A204.1 (cell line): ENCODE measurements around the gene PLEKHS1.
A peak's percentile ranks its signal among the peaks of the same experiment; 100 is the strongest.
"Not testable (repeated sequence)": the region's sequence is repeated elsewhere in the genome, so short reads cannot be mapped to it uniquely, and the experiment has no call there.

Experiments used
- FAIRE-seq: peaks from 2 replicates; lab custom pipeline; 2012; peaks lifted over from hg19 to GRCh38; lab: Jason Lieb, UNC

The PLEKHS1 gene

GRCh38 chr10:113742466-113742865, 9.0 kb upstream of the PLEKHS1 start:
- FAIRE-seq = no peak

GRCh38 chr10:113743594-113743993, 7.9 kb upstream of the PLEKHS1 start:
- no peak for FAIRE-seq

DNA sequence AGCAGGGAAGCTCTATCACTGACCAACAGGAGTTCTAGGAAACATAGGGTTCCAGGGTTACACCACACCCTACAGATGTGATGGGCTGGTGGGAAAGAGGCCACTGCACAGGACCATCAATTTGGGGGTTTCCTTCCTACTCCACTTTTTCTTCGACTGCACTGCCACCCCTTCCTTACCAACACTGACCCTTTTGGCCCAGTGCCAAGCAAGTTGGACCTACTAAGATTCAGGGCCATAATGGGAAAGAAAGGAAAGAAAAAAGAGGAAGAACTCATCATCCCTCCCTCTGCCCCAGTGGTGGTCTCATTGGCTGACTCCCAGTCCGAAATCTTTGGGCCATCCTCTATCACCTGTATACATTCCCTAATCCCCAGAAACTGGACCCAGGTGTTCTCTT, 6.1 kb upstream of the PLEKHS1 start:
- no peak for FAIRE-seq

- FAIRE-seq = no peak
These were observed 5.1 kb upstream of the PLEKHS1 start for GRCh38 chr10:113746217-113746957.

- FAIRE-seq = no peak
These were observed 1.1 kb downstream of the PLEKHS1 start for GRCh38 chr10:113752553-113752952.

DNA sequence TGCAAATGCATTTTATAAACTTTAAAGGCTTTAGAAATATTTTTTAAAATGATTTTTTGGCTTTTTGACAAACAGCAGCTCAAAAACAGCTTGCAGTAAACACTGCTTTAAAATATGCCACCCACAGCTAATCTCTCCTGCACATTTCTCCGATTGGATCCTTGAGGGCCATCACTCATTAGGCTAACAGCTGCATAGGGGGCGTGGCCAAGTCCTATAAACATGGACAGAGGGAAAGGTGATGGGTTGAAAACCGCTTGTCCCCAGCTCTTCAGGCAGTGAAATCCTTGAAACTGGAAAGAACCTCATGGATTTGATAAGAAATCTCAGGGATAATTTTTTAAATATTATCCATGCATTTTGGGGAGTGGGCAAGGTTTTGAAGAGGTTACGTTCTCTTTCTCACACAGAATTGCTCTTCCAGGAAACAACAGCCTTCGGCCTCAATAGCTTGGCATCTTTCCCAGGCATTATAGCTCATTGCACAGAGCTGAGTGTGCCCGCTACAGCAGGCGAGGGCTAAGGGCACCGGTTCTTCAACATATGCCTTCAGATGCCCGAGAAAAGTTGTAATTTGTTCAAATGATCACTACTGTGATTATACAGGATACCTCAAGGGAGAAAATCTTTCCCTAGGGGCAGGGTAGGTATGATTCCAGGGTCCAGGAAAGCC, 1.7 kb downstream of the PLEKHS1 start:
- no peak for FAIRE-seq

DNA sequence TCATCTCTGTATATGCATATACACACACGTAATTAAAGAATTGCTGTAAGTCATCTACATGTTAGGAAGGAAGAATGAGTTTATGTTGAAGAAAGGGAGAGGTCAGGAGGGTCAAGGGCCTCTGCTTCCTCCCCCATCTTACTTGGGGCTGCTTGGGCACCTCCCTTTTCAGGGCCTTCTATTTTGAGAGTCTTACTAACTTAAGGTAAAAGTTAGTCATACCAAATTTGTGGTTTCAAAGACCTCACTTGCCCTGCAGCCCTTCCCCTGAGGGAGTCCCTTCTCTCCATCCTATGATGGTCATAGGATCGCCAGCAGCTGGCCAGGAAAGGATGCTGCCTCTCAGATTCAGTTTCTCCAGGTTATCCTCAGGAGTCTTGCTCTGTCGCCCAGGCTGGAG, 2.6 kb downstream of the PLEKHS1 start:
- no peak for FAIRE-seq

DNA sequence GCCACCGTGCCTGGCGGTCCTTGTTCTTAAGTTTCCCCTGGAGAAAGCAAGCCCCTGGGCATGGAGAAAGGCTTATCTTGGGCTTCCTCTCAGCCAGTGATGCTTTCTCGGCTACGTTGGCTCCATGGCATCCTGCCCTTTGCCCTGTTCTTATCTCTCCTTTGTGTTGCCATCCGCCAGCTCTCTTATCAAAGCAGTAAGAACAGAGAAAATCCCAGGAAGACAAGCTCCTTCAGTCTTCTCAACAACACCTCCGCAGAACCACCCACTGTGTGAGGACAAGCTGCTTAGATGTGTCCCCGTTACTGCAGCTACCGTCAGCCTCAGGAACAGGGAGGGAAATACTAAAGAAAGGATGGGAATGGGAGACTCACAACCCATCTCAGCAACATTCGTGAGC, 3.3 kb downstream of the PLEKHS1 start:
- FAIRE-seq = no peak

GRCh38 chr10:113756940-113757543, 5.6 kb downstream of the PLEKHS1 start:
- FAIRE-seq = no peak

GRCh38 chr10:113762083-113762482, 10.6 kb downstream of the PLEKHS1 start:
- FAIRE-seq = peak; percentile 29

GRCh38 chr10:113764582-113764981, 13.1 kb downstream of the PLEKHS1 start:
- FAIRE-seq = no peak

GRCh38 chr10:113765910-113766309, 14.4 kb downstream of the PLEKHS1 start:
- FAIRE-seq = no peak

- FAIRE-seq = no peak
These were observed 15.7 kb downstream of the PLEKHS1 start for GRCh38 chr10:113767222-113767621.

- no peak for FAIRE-seq
These were observed 18.9 kb downstream of the PLEKHS1 start for GRCh38 chr10:113770346-113770745.

DNA sequence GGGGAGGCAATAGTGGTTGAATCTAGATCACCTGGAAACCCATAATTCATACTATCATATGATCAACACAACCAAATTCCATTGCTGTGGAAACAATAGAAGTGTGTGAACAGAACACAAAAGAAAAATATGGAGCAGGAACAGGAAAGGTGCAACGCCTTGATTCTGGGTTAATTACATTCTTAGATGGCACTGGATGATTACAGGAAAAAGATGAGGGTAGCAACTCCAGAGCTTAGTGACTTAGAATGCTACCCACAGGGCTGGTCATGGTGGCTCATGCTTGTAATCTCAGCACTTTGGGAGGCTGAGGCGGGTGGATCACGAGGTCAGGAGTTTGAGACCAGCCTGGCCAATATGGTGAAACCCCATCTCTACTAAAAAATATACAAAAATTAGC, 19.6 kb downstream of the PLEKHS1 start:
- not testable (repeated sequence) for FAIRE-seq

DNA sequence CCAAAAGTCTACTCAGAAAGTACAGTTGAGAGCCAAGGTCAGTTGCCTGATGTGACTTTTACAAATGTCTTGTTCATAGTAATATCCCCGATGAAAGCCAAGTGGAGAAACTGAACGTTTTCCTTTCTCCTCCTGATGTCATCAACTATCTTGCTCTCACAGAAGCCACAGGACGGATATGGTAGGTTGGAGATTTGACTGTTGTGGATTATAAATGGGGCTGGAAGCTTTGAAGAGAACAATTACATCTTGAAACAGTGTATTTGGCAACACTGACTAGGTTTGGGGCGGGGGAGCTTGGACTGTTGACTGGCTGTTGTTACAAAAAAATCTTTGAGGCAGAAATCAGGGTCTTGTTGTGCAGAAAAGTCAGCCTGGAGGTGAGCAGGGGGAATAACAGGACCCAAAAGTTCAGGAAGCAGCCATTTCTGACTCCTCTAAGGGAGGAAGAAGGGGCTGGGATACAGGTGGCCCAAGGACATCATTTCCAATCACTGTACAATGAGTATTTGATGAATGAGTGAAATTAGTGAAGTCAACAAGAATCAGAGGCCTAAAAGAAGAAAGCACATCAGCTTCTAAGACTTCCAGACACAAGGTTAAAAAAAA, 24.3 kb downstream of the PLEKHS1 start:
- FAIRE-seq = no peak

DNA sequence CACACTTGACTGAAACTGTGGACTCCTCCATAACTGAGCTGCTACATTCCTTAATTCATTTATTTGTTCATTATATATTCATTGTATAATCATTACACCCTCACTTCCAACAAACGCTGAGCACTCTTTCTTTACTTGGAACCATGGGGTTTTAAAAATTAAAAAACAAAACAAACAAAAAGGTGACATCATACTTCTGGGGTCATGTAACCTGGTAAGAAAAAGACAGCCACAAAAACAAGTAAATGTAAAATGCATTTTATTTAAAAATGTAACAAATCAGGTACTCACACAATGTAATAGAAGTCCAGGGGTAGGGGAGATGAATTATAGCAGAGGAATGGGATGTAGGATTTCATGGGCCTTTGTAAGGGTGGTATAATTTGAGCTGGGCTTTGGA, 25.1 kb downstream of the PLEKHS1 start:
- no peak for FAIRE-seq

GRCh38 chr10:113780681-113781250, 29.3 kb downstream of the PLEKHS1 start:
- no peak for FAIRE-seq

- FAIRE-seq = no peak
These were observed 30.9 kb downstream of the PLEKHS1 start for GRCh38 chr10:113782367-113782766.

DNA sequence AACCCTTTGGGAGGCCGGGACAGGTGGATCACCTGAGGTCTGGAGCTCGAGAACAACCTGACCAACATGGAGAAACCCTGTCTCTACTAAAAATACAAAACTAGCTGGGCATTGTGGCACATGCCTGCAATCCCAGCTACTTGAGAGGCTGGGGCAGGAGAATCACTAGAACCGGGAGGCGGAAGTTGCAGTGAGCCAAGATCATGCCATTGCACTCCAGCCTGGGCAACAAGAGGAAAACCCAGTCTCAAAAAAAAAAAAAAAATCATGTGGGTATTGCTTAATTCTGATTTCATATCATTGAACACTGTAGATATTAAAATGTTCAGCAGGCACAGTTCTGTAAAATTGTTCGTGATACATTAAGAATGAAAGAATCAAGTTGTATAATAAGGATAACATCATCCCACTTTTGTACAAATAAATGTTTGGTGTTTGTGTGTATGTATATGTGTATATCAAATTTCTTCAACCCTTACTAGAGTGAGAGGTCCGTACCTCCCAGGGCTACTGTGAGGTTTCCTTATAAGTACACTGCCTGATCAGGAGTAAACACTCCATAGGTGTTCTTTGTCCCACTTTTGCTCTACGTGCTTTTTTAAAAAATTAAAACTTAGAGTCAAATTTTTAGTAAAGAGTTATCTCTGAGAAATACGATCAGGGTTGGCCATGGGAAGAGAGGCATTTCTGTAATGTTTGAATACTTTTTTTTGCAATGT, 31.7 kb downstream of the PLEKHS1 start:
- no peak for FAIRE-seq

DNA sequence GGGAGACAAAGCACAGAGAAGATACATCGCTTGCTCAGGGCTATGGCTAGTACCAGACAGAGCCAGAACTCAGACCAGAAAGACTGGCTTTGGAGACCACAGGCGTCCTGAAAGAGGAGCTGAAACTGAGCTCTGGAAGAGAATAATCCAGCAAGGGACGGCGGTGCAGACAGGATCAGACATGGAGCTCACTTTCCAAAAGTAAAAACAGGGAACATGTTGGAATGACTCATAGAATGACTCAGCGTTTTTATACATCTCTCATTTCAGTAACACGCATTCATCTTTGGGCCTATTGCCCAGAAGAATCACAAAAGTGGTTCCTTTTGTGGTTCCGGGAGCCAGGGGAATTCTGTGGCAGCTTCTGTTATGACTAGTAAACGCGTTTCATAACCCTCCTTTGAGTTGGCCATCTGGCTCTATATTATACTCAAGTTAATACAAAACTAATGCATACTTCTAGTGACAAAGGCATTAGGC, 37.2 kb downstream of the PLEKHS1 start:
- FAIRE-seq = no peak

DNA sequence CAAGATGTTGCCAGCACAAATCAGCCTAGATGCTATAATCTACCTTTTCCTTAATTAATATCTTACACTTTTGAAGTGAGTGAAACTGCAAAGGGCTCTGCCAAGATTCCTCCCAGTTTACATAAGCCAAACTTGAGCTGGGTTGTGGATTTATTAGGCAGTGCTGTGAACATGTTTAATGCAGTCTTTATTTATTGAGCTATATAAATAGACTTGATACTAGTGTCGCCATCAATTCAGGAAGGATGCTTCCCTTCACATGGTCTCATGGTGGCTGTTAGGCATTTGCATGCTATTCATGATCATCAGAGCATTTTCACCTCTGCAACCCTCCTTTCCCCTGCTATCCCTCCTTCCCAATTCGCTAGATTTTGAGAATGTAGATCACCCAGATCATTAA, 40.2 kb downstream of the PLEKHS1 start:
- FAIRE-seq = no peak
